ENCODE measurements around the gene C20orf204.

C20orf204 gene

GRCh38 chr20:64043768-64044167 lies 7.8 kb downstream of the C20orf204 start:
- H3K27ac ChIP-seq (ENCODE audit: insufficient read depth, low read length, poor library complexity, severe bottlenecking) = no peak overlapping the region
- no peaks in the 10 kb centered on the region for H3K36me3 ChIP-seq (ENCODE audit: control insufficient read depth, insufficient read depth, low read length)
- no peaks in the 10 kb centered on the region for H3K9me3 ChIP-seq (ENCODE audit: control insufficient read depth, low read length)
- peaks cover 12% of the 10 kb centered on the region for H3K27me3 ChIP-seq (replicated peaks; ENCODE audit: control insufficient read depth, insufficient read depth, low read length, poor library complexity, severe bottlenecking)
- peaks cover 44% of the 10 kb centered on the region for H3K4me1 ChIP-seq (ENCODE audit: control insufficient read depth, insufficient read depth, low read length, poor library complexity, severe bottlenecking)
- no peak for DNase-seq
- H3K4me3 ChIP-seq (ENCODE audit: insufficient read depth, low read depth, low read length, poor library complexity, severe bottlenecking) = no peak overlapping the region

DNA sequence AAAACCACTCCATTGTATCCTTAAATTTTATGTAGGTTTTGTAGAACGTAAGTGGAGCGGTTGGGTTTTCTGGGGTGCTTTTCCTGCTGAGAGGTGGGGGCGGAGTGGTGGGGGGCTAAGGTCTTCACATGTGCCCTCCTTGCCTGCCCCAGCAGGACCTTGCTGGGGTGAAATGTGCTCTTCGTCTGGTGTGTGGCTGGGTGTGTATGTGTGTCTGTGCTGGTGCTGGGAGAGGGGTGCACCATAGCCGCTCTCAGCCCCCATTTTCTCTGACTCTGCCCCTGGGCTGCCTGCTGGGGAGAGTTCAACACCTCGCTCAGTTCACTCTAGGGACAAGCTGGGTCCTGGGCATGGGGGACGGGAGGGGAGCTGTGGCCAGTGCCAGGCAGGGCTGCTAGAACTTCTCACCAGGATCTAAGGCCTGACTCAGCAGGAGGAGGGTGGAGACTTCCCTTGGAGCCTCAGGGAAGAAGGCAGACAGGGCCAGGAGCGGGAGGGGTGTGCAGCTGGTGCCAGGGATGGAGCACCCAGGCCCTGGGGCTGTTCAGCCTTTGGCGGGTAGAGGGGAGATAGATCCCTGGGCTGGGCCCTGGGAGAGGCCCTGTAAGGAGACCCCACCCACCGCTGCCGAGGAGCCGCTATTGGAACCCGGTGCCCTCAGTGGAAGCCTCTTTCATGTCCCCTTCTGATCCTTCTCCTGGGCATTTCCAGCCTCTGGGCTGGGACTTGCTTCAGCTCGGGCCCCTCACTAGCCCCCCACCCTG lies 8.7 kb downstream of the C20orf204 start:
- DNase-seq = no peak
- peaks cover 12% of the 10 kb centered on the region for H3K27me3 ChIP-seq (replicated peaks; ENCODE audit: control insufficient read depth, insufficient read depth, low read length, poor library complexity, severe bottlenecking)
- H3K4me3 ChIP-seq (ENCODE audit: insufficient read depth, low read depth, low read length, poor library complexity, severe bottlenecking) = no peak overlapping the region
- H3K4me1 ChIP-seq (ENCODE audit: control insufficient read depth, insufficient read depth, low read length, poor library complexity, severe bottlenecking) = peaks cover 37% of the 10 kb centered on the region
- H3K36me3 ChIP-seq (ENCODE audit: control insufficient read depth, insufficient read depth, low read length) = no peaks in the 10 kb centered on the region
- no peaks in the 10 kb centered on the region for H3K9me3 ChIP-seq (ENCODE audit: control insufficient read depth, low read length)
- H3K27ac ChIP-seq (ENCODE audit: insufficient read depth, low read length, poor library complexity, severe bottlenecking) = no peak overlapping the region

DNA sequence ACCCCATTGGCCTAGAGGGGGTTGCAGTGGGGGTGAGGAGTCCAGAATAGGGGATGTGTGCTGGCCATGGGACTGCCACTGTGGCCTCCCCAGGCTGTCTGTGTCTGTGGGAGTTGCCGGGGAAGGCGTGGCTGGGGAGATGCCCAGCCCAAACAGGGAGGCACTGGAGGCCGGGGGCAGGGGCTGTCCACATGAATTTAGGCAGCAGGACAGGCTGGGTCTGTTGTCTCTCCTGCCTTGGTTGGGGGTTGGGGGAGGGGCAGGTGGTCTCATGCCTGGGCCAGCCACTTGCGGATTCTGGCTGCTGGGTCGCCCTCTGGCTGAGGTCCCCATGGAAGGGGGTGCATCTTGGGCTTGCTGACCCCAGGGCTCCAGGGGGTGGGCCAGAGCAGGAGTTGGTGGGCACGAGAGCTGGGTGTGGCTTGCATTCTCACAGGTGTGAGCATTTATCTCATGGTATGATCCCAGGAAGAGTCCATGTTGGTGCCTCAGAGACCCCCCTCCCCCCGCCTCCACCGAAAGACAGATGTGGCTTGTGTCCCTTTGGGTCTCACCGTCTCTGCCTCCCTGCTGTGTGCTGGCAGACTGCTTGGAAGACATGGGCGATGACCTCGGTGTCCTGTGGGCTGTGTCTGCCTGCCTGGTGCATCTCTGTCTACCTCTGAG lies 9.5 kb downstream of the C20orf204 start:
- no peak for DNase-seq
- no peak overlapping the region for H3K4me3 ChIP-seq (ENCODE audit: insufficient read depth, low read depth, low read length, poor library complexity, severe bottlenecking)
- H3K27me3 ChIP-seq (replicated peaks; ENCODE audit: control insufficient read depth, insufficient read depth, low read length, poor library complexity, severe bottlenecking) = peaks cover 20% of the 10 kb centered on the region
- H3K9me3 ChIP-seq (ENCODE audit: control insufficient read depth, low read length) = no peaks in the 10 kb centered on the region
- H3K36me3 ChIP-seq (ENCODE audit: control insufficient read depth, insufficient read depth, low read length) = no peaks in the 10 kb centered on the region
- H3K27ac ChIP-seq (ENCODE audit: insufficient read depth, low read length, poor library complexity, severe bottlenecking) = no peak overlapping the region
- peaks cover 35% of the 10 kb centered on the region for H3K4me1 ChIP-seq (ENCODE audit: control insufficient read depth, insufficient read depth, low read length, poor library complexity, severe bottlenecking)

- Histone ChIP-seq H3K9me3 (ENCODE audit: control insufficient read depth, low read length) (no peaks in the 10 kb centered on the region), H3K27ac (ENCODE audit: insufficient read depth, low read length, poor library complexity, severe bottlenecking) (no peak overlapping the region), H3K27me3 (replicated peaks; ENCODE audit: control insufficient read depth, insufficient read depth, low read length, poor library complexity, severe bottlenecking) (peaks cover 34% of the 10 kb centered on the region), H3K4me3 (ENCODE audit: insufficient read depth, low read depth, low read length, poor library complexity, severe bottlenecking) (no peak overlapping the region), H3K4me1 (ENCODE audit: control insufficient read depth, insufficient read depth, low read length, poor library complexity, severe bottlenecking) (peaks cover 20% of the 10 kb centered on the region), H3K36me3 (ENCODE audit: control insufficient read depth, insufficient read depth, low read length) (no peaks in the 10 kb centered on the region)
- no peak for DNase-seq
These were observed 11.0 kb downstream of the C20orf204 start for GRCh38 chr20:64047046-64047389.

GRCh38 chr20:64047968-64048401 lies 12.0 kb downstream of the C20orf204 start:
- H3K27ac ChIP-seq (ENCODE audit: insufficient read depth, low read length, poor library complexity, severe bottlenecking) = no peak overlapping the region
- peaks cover 40% of the 10 kb centered on the region for H3K27me3 ChIP-seq (replicated peaks; ENCODE audit: control insufficient read depth, insufficient read depth, low read length, poor library complexity, severe bottlenecking)
- DNase-seq = no peak
- peaks cover 16% of the 10 kb centered on the region for H3K4me1 ChIP-seq (ENCODE audit: control insufficient read depth, insufficient read depth, low read length, poor library complexity, severe bottlenecking)
- H3K9me3 ChIP-seq (ENCODE audit: control insufficient read depth, low read length) = no peaks in the 10 kb centered on the region
- H3K4me3 ChIP-seq (ENCODE audit: insufficient read depth, low read depth, low read length, poor library complexity, severe bottlenecking) = no peak overlapping the region
- H3K36me3 ChIP-seq (ENCODE audit: control insufficient read depth, insufficient read depth, low read length) = no peaks in the 10 kb centered on the region

- Histone ChIP-seq H3K27ac (ENCODE audit: insufficient read depth, low read length, poor library complexity, severe bottlenecking) (no peak overlapping the region), H3K36me3 (ENCODE audit: control insufficient read depth, insufficient read depth, low read length) (no peaks in the 10 kb centered on the region), H3K4me1 (ENCODE audit: control insufficient read depth, insufficient read depth, low read length, poor library complexity, severe bottlenecking) (peaks cover 16% of the 10 kb centered on the region), H3K9me3 (ENCODE audit: control insufficient read depth, low read length) (no peaks in the 10 kb centered on the region), H3K4me3 (ENCODE audit: insufficient read depth, low read depth, low read length, poor library complexity, severe bottlenecking) (no peak overlapping the region), H3K27me3 (replicated peaks; ENCODE audit: control insufficient read depth, insufficient read depth, low read length, poor library complexity, severe bottlenecking) (peaks cover 40% of the 10 kb centered on the region)
- no peak for DNase-seq
These were observed 12.5 kb downstream of the C20orf204 start for GRCh38 chr20:64048402-64049044.

- H3K4me3 ChIP-seq (ENCODE audit: insufficient read depth, low read depth, low read length, poor library complexity, severe bottlenecking) = no peak within 1 kb of the TSS
- H3K36me3 ChIP-seq (ENCODE audit: control insufficient read depth, insufficient read depth, low read length) = no peaks in the 10 kb centered on the region
- H3K27ac ChIP-seq (ENCODE audit: insufficient read depth, low read length, poor library complexity, severe bottlenecking) = no peak within 1 kb of the TSS
- H3K9me3 ChIP-seq (ENCODE audit: control insufficient read depth, low read length) = no peaks in the 10 kb centered on the region
- H3K4me1 ChIP-seq (ENCODE audit: control insufficient read depth, insufficient read depth, low read length, poor library complexity, severe bottlenecking) = peaks cover 16% of the 10 kb centered on the region
- peaks cover 41% of the 10 kb centered on the region for H3K27me3 ChIP-seq (replicated peaks; ENCODE audit: control insufficient read depth, insufficient read depth, low read length, poor library complexity, severe bottlenecking)
- no peak for DNase-seq
These were observed 13.3 kb downstream of the C20orf204 start, which contains the start of gene SOX18 for GRCh38 chr20:64049060-64049877. Gene SOX18, minus strand, starts transcription at chr20:64049639. Its CDS starts 123 bp downstream, at chr20:64049516.

GRCh38 chr20:64049878-64050260 lies 13.9 kb downstream of the C20orf204 start:
- Histone ChIP-seq H3K36me3 (ENCODE audit: control insufficient read depth, insufficient read depth, low read length) (no peaks in the 10 kb centered on the region), H3K9me3 (ENCODE audit: control insufficient read depth, low read length) (no peaks in the 10 kb centered on the region), H3K27me3 (replicated peaks; ENCODE audit: control insufficient read depth, insufficient read depth, low read length, poor library complexity, severe bottlenecking) (peaks cover 44% of the 10 kb centered on the region), H3K4me3 (ENCODE audit: insufficient read depth, low read depth, low read length, poor library complexity, severe bottlenecking) (no peak overlapping the region), H3K4me1 (ENCODE audit: control insufficient read depth, insufficient read depth, low read length, poor library complexity, severe bottlenecking) (peaks cover 16% of the 10 kb centered on the region), H3K27ac (ENCODE audit: insufficient read depth, low read length, poor library complexity, severe bottlenecking) (no peak overlapping the region)
- no peak for DNase-seq

GRCh38 chr20:64050261-64051032 lies 14.5 kb downstream of the C20orf204 start:
- Histone ChIP-seq H3K36me3 (ENCODE audit: control insufficient read depth, insufficient read depth, low read length) (no peaks in the 10 kb centered on the region), H3K9me3 (ENCODE audit: control insufficient read depth, low read length) (no peaks in the 10 kb centered on the region), H3K4me3 (ENCODE audit: insufficient read depth, low read depth, low read length, poor library complexity, severe bottlenecking) (no peak overlapping the region), H3K27ac (ENCODE audit: insufficient read depth, low read length, poor library complexity, severe bottlenecking) (no peak overlapping the region), H3K27me3 (replicated peaks; ENCODE audit: control insufficient read depth, insufficient read depth, low read length, poor library complexity, severe bottlenecking) (peaks cover 44% of the 10 kb centered on the region), H3K4me1 (ENCODE audit: control insufficient read depth, insufficient read depth, low read length, poor library complexity, severe bottlenecking) (peaks cover 16% of the 10 kb centered on the region)
- DNase-seq = no peak

All from effector memory CD4-positive, alpha-beta T cell (primary cell).